Cardiac fibroblast (primary cell): Measurements from ENCODE around the gene CYTH3.

Experiments
- DNase-seq, 2 donors: peaks; one replicate each; pipeline versions ENCODE4 v3.0.0 to v3.0.0-alpha.2; 2010; ENCODE audit warnings: low read depth in 2 of 2
- H3K4me3 ChIP-seq, 2 donors: replicated peaks in 1 of 2; 1 replicate in 1 of 2; 2 replicates in 1 of 2; pipeline ENCODE4 v1.5.1; 2011; ENCODE audit warnings: low read depth in 2 of 2, low read length in 2 of 2, mild to moderate bottlenecking in 2 of 2, moderate library complexity in 1 of 2
- TF ChIP-seq, protein P1 (sequence below): IDR thresholded peaks from one replicate; pipeline ENCODE4 v1.5.1; 2011; ENCODE audit warnings: low read depth, mild to moderate bottlenecking, low read length, inconsistent platforms

Gene CYTH3

DNA sequence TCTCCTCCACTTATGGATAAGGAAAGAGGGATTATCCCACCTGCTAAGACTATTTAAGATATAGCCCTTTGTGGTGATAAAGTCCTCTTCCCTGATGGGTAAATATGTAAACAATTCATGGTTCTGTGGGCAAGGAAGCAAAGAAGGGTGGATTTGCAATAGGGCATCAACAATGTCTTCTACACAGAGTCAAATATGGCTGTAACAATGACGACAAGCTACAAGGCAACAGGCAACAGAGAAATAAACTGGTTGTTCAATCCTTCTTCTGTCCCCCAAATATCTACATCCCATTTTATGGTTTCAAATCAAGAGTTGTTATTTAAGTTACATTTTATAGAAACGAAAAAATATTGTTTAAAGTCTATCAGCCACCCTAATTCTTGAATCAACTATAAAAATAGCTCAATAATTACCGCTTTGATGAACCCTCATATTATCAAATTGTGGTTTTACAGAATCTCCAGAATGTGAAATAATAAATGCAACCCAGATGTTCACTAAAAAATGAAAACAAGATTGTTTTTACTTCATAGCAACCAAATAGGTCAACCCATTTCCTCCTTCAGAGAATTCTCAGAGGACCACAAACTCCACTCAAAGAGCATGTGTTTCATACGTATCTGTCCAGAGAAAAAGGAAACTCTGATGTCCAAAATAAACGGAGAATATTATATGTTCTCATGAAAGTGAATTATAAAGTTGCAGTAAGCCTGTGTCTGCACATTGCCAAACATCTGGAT lies 13.8 kb downstream of the CYTH3 start:
- peak; percentile 97 for DNase-seq
- H3K4me3 ChIP-seq = no peak overlapping the region
- TF ChIP-seq, protein P1, sequence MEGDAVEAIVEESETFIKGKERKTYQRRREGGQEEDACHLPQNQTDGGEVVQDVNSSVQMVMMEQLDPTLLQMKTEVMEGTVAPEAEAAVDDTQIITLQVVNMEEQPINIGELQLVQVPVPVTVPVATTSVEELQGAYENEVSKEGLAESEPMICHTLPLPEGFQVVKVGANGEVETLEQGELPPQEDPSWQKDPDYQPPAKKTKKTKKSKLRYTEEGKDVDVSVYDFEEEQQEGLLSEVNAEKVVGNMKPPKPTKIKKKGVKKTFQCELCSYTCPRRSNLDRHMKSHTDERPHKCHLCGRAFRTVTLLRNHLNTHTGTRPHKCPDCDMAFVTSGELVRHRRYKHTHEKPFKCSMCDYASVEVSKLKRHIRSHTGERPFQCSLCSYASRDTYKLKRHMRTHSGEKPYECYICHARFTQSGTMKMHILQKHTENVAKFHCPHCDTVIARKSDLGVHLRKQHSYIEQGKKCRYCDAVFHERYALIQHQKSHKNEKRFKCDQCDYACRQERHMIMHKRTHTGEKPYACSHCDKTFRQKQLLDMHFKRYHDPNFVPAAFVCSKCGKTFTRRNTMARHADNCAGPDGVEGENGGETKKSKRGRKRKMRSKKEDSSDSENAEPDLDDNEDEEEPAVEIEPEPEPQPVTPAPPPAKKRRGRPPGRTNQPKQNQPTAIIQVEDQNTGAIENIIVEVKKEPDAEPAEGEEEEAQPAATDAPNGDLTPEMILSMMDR = no peak

DNA sequence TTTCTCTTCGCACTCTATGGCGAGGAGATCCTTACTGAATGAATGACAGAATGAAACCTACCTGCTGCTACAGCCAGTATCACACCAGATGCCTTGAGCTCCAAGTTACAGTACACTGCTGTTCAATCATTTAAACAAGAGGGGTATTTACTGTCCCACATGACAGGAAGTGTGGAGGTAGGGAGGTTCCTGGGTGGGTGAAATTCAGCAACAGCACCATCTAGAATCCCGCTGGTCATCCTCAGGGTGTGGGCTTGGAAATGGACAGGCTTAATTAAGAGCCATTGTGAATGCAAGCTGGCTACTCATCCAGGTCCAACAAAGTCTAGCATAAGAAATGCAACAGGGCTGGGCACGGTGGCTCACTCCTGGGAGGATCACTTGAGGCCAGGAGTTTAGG lies 14.7 kb downstream of the CYTH3 start:
- TF ChIP-seq, protein P1 = no peak
- no peak overlapping the region for H3K4me3 ChIP-seq
- DNase-seq = no peak

DNA sequence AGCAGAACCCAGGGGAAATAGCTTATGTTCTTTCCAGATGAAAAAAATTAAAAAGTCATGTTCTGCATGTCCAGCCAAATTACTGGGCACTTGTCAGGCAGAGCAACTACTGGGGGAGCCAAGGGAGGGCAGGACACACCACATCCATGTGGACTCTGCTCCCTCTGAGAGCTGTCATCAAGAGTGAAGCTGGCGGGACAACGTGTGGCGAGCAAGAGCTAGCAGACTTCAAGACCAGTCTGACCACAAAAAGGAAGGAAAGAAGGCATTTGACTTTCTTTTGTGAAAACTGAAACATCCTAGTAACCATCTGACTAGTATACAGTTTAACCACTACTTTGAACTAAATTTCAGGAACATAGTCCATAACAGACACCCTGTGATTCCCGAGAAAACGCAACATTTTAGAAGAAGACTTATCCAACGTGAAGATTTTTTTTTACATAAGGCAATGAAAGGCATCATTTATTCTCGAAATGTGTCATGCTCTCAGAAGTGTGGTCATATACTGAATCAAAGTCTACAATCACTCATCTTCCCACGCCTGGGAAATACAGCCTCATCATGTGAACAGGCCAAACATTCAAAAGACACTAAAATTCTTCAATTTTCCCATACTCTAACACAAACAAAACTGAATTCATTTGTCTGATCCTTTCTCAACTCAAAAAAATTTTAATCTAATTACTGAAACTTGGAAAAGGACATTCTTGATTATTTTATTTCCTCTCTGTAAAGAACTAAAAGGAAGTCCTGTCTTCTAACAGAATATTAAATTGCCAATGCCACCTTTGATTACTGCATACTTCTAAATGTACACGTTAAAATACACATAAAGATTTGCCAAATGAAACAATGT lies 15.5 kb downstream of the CYTH3 start:
- TF ChIP-seq, protein P1 = no peak
- H3K4me3 ChIP-seq = no peak overlapping the region
- peak; percentile 72 to 92 for DNase-seq

DNA sequence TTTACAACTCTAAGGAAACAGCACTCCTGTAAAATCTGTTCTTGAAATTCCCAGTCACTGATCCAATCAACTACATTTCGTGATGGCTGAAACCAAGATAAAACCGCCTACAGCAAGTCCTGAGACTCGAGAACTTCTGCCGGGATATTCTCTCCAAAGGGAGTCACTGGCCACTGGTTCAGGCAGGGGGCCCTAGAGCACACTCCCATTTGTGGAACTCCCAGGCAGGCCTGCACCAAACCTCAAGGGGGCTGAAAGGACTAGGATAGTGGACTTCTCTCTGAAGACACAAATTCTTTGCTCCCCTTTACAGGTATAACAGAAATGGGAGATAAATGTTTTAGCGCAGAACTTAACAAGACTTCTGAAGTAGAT lies 16.3 kb downstream of the CYTH3 start:
- TF ChIP-seq, protein P1 = peak; percentile 46
- peak; percentile 53 for DNase-seq
- no peak overlapping the region for H3K4me3 ChIP-seq

DNA sequence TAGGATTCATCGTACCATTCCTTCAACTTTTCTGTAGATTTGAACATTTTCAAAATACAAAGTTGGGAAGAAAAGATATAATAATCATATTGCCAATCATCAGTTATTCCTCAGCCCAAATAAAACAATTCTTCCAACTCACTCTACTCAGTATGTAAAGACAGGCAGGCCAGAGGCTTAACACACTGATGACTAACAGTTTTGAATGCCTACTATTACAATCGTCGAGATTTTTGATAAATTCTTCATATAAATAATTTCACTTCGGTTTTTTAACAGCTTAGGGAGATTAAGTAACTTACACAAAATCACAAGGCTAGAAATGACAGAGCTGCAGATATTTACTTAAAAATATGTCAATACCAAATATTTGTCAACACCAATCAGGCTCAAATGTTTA lies 17.6 kb downstream of the CYTH3 start:
- no peak overlapping the region for H3K4me3 ChIP-seq
- peak in 1 of 2 donors; percentile 64 for DNase-seq
- TF ChIP-seq, protein P1 = no peak

DNA sequence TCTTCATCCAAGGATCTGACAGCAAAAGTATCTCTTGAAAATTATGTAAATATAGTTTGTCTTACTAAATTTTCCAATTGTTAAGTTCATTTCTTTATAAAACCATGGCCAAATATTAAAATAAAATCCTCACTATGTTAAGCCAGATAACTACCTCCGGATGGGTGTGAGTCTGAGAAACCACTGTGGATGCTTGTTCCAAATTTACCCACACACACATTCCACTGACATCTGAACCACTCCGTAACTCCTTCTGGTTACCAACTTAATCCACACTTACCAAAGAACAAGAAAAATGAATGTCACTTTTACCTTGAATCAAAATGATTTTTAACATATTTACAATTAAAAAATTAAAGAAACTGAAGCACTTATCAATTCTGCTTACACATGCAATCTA lies 19.7 kb downstream of the CYTH3 start:
- DNase-seq = peak; percentile 62 to 69
- TF ChIP-seq, protein P1 = no peak
- H3K4me3 ChIP-seq = no peak overlapping the region
